HL-60/S4 (cell line): ENCODE measurements around the gene COL4A4.

Source experiments
- in situ Hi-C: fragments of 300-500 bp; cut with MboI; formaldehyde crosslinking; loops from 2 replicates; pipeline ENCODE4 v1.14.3; 2022; ENCODE audit warnings: low sequenced_read_pairs

The COL4A4 gene

GRCh38 chr2:227035711-227036367 is 128.2 kb downstream of the COL4A4 start:
- in situ Hi-C loops, result no loop called here

GRCh38 chr2:227033471-227034148 is 130.4 kb downstream of the COL4A4 start:
- in situ Hi-C loops, result no loop called here

GRCh38 chr2:227031379-227031778 is 132.6 kb downstream of the COL4A4 start:
- in situ Hi-C loops, result no loop called here

- in situ Hi-C loops, result no loop called here
These were observed 133.2 kb downstream of the COL4A4 start for GRCh38 chr2:227030789-227031188.

GRCh38 chr2:227029426-227030105 is 134.4 kb downstream of the COL4A4 start:
- in situ Hi-C loops, result no loop called here

- in situ Hi-C loops, result no loop called here
These were observed 138.5 kb downstream of the COL4A4 start for GRCh38 chr2:227025510-227025909.

- in situ Hi-C loops, result no loop called here
These were observed 141.4 kb downstream of the COL4A4 start for GRCh38 chr2:227022608-227023007.

GRCh38 chr2:227020416-227020815 is 143.6 kb downstream of the COL4A4 start:
- in situ Hi-C loops, result no loop called here

GRCh38 chr2:227016894-227017293 is 147.1 kb downstream of the COL4A4 start:
- in situ Hi-C loops, result no loop called here

- in situ Hi-C loops, result no loop called here
These were observed 150.1 kb downstream of the COL4A4 start for GRCh38 chr2:227013881-227014280.

GRCh38 chr2:227013330-227013729 is 150.7 kb downstream of the COL4A4 start:
- in situ Hi-C loops, result no loop called here

GRCh38 chr2:227010433-227010832 is 153.6 kb downstream of the COL4A4 start:
- in situ Hi-C loops, result no loop called here

GRCh38 chr2:227007940-227008339 is 156.1 kb downstream of the COL4A4 start:
- in situ Hi-C loops, result no loop called here

GRCh38 chr2:227007148-227007547 is 156.9 kb downstream of the COL4A4 start:
- in situ Hi-C loops, result no loop called here

GRCh38 chr2:227006189-227006897 is 157.7 kb downstream of the COL4A4 start:
- in situ Hi-C loops, result no loop called here

GRCh38 chr2:227004482-227004881 is 159.5 kb downstream of the COL4A4 start:
- in situ Hi-C loops, result no loop called here

- in situ Hi-C loops, result no loop called here
These were observed 163.9 kb downstream of the COL4A4 start for GRCh38 chr2:227000123-227000522.

- in situ Hi-C loops, result no loop called here
These were observed 164.3 kb downstream of the COL4A4 start for GRCh38 chr2:226999661-227000060.

GRCh38 chr2:226995625-226996041 is 168.4 kb downstream of the COL4A4 start:
- in situ Hi-C loops, result no loop called here

GRCh38 chr2:226994775-226995174 is 169.2 kb downstream of the COL4A4 start:
- in situ Hi-C loops, result no loop called here

GRCh38 chr2:226993171-226993570 is 170.8 kb downstream of the COL4A4 start:
- in situ Hi-C loops, result no loop called here
